Iris pigment epithelial cell (primary cell): ENCODE measurements around the gene DGCR2.
"Not testable (repeated sequence)": the region's sequence is repeated elsewhere in the genome, so short reads cannot be mapped to it uniquely, and the experiment has no call there.

Experiments
- DNase-seq: peaks from one replicate; pipeline ENCODE4 v3.0.0-alpha.2; 2011; ENCODE audit warnings: low read depth

Gene DGCR2

GRCh38 chr22:19003508-19003907, 118.7 kb downstream of the DGCR2 start:
- DNase-seq, result no peak

GRCh38 chr22:19002684-19003038, 119.6 kb downstream of the DGCR2 start:
- DNase-seq, result no peak

- DNase-seq, result no peak
These were observed 121.0 kb downstream of the DGCR2 start for GRCh38 chr22:19001204-19001603.

- DNase-seq, result not testable (repeated sequence)
These were observed 122.1 kb downstream of the DGCR2 start for GRCh38 chr22:19000106-19000505.

GRCh38 chr22:18999416-18999815, 122.8 kb downstream of the DGCR2 start:
- no peak for DNase-seq

GRCh38 chr22:18999008-18999407, 123.2 kb downstream of the DGCR2 start:
- no peak for DNase-seq

- DNase-seq, result no peak
These were observed 124.3 kb downstream of the DGCR2 start for GRCh38 chr22:18997925-18998315.

- no peak for DNase-seq
These were observed 124.8 kb downstream of the DGCR2 start for GRCh38 chr22:18997306-18997924.

- DNase-seq, result no peak
These were observed 125.8 kb downstream of the DGCR2 start for GRCh38 chr22:18996376-18996900.

- DNase-seq, result no peak
These were observed 126.9 kb downstream of the DGCR2 start for GRCh38 chr22:18995327-18995711.

GRCh38 chr22:18994701-18995326, 127.4 kb downstream of the DGCR2 start:
- no peak for DNase-seq

GRCh38 chr22:18994056-18994455, 128.2 kb downstream of the DGCR2 start:
- no peak for DNase-seq

- DNase-seq, result no peak
These were observed 129.5 kb downstream of the DGCR2 start for GRCh38 chr22:18992543-18993198.

- no peak for DNase-seq
These were observed 130.3 kb downstream of the DGCR2 start for GRCh38 chr22:18991821-18992442.

GRCh38 chr22:18991138-18991432, 131.1 kb downstream of the DGCR2 start:
- no peak for DNase-seq

- no peak for DNase-seq
These were observed 131.7 kb downstream of the DGCR2 start for GRCh38 chr22:18990355-18991137.

GRCh38 chr22:18988958-18989357, 133.3 kb downstream of the DGCR2 start:
- no peak for DNase-seq

- no peak for DNase-seq
These were observed 134.4 kb downstream of the DGCR2 start for GRCh38 chr22:18987765-18988164.

GRCh38 chr22:18987114-18987513, 135.1 kb downstream of the DGCR2 start:
- not testable (repeated sequence) for DNase-seq
